Endodermal cell (in vitro differentiated cells): ENCODE data around the gene S100A4. TPM values are rescaled to one million over a fixed set of nuclear protein-coding genes. Genes with fewer than 3 reads are reported as not detected.

ENCODE experiments used
- DNase-seq: peaks from one replicate; pipeline ENCODE4 v3.0.0-alpha.2; 2017
- H3K27ac ChIP-seq: 2 replicates; pipeline ENCODE4 v1.5.1; 2013; ENCODE audit warnings: mild to moderate bottlenecking, low read depth, low read length, moderate library complexity
- H3K27me3 ChIP-seq: 2 replicates; pipeline ENCODE4 v1.6.1; 2013; ENCODE audit warnings: mild to moderate bottlenecking, low read length, moderate library complexity; ENCODE audit not compliant: insufficient read depth, control insufficient read depth, poor library complexity, severe bottlenecking
- H3K36me3 ChIP-seq: 2 replicates; pipeline ENCODE4 v1.7.0; 2013; ENCODE audit warnings: mild to moderate bottlenecking, low read length, moderate library complexity; ENCODE audit not compliant: control insufficient read depth, insufficient read depth
- H3K4me1 ChIP-seq: one replicate; pipeline ENCODE4 v1.7.0; 2013; ENCODE audit warnings: low read length; ENCODE audit not compliant: control insufficient read depth, insufficient read depth
- H3K4me3 ChIP-seq: 2 replicates; pipeline ENCODE4 v1.5.1; 2013; ENCODE audit warnings: mild to moderate bottlenecking, low read length, moderate library complexity
- H3K9ac ChIP-seq: 2 replicates; pipeline ENCODE4 v1.6.1; 2013; ENCODE audit warnings: mild to moderate bottlenecking, low read length, moderate library complexity; ENCODE audit not compliant: poor library complexity, severe bottlenecking; ENCODE audit errors: extremely low read depth
- H3K9me3 ChIP-seq: 2 replicates; pipeline ENCODE4 v1.6.1; 2013; ENCODE audit warnings: mild to moderate bottlenecking, low read length, moderate library complexity; ENCODE audit not compliant: control insufficient read depth
- H3K27ac Mint-ChIP-seq: 2 replicates; pipeline ENCODE4 v1.8.0; 2020; ENCODE audit warnings: mixed read lengths
- H3K27me3 Mint-ChIP-seq: 2 replicates; pipeline ENCODE4 v1.8.0; 2021; ENCODE audit warnings: mild to moderate bottlenecking, mixed read lengths; ENCODE audit not compliant: insufficient read depth
- H3K36me3 Mint-ChIP-seq: 2 replicates; pipeline ENCODE4 v1.8.0; 2020; ENCODE audit warnings: low read depth, mixed read lengths
- H3K4me1 Mint-ChIP-seq: 2 replicates; pipeline ENCODE4 v1.8.0; 2020; ENCODE audit warnings: mixed read lengths
- H3K4me3 Mint-ChIP-seq: 2 replicates; pipeline ENCODE4 v1.8.0; 2020; ENCODE audit warnings: mild to moderate bottlenecking, moderate library complexity, mixed read lengths
- H3K9me3 Mint-ChIP-seq: 2 replicates; pipeline ENCODE4 v1.8.0; 2020; ENCODE audit warnings: mild to moderate bottlenecking, mixed read lengths
- WGBS, 2 experiments: methylation state at CpG; one replicate each; pipeline versions ENCODE4 v1.1.5 to v1.1.7; 2013; ENCODE audit warnings: missing lambda C conversion rate in 2 of 2, mixed read lengths in 1 of 2; ENCODE audit not compliant: insufficient coverage in 1 of 2, insufficient read length in 1 of 2; 5-methylcytosine and 5-hydroxymethylcytosine counted together
- total RNA-seq, 2 donors: library from RNA; stranded (reverse); fragmentation: NEBNext Ultra II Directional in 1 of 2; extraction: Animal tissue kit (Norgen Biotek cat#: 25700) in 1 of 2; gene quantifications; 2 replicates in 1 of 2; 3 replicates in 1 of 2; pipeline ENCODE4 v1.2.1, GENCODE V29; 2021
- TF ChIP-seq, protein P1 (sequence below): fragments of 200-600 bp; sonication (generic); conservative IDR thresholded peaks from 2 replicates; pipeline ENCODE4 v1.5.0; 2021; ENCODE audit warnings: antibody characterized with exemption, mild to moderate bottlenecking

Gene S100A4
- total RNA-seq, 2 donors from 2014 or later, result 4.9 to 6.2 TPM

- no peaks in the 10 kb centered on the region for H3K9me3 ChIP-seq
- Mint-ChIP-seq H3K4me1 (peaks cover 27% of the 10 kb centered on the region), H3K27ac (no peak overlapping the region), H3K4me3 (no peak overlapping the region), H3K9me3 (no peaks in the 10 kb centered on the region), H3K36me3 (no peaks in the 10 kb centered on the region), H3K27me3 (peaks cover 31% of the 10 kb centered on the region)
- TF ChIP-seq, protein P1, sequence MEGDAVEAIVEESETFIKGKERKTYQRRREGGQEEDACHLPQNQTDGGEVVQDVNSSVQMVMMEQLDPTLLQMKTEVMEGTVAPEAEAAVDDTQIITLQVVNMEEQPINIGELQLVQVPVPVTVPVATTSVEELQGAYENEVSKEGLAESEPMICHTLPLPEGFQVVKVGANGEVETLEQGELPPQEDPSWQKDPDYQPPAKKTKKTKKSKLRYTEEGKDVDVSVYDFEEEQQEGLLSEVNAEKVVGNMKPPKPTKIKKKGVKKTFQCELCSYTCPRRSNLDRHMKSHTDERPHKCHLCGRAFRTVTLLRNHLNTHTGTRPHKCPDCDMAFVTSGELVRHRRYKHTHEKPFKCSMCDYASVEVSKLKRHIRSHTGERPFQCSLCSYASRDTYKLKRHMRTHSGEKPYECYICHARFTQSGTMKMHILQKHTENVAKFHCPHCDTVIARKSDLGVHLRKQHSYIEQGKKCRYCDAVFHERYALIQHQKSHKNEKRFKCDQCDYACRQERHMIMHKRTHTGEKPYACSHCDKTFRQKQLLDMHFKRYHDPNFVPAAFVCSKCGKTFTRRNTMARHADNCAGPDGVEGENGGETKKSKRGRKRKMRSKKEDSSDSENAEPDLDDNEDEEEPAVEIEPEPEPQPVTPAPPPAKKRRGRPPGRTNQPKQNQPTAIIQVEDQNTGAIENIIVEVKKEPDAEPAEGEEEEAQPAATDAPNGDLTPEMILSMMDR, result no peak
- H3K4me3 ChIP-seq, result no peak overlapping the region
- peaks cover 6% of the 10 kb centered on the region for H3K4me1 ChIP-seq
- H3K27ac ChIP-seq, result no peak overlapping the region
- DNase-seq, result peak; percentile 56
- no peaks in the 10 kb centered on the region for H3K36me3 ChIP-seq
- 89 to 90% methylated on average over 8 to 13 of the region's 13 CpGs for WGBS, 2 experiments
- no peak overlapping the region for H3K9ac ChIP-seq
- H3K27me3 ChIP-seq, result peaks cover 9% of the 10 kb centered on the region
Measured at GRCh38 chr1:153533689-153534201, 11.9 kb downstream of the S100A4 start.

- Histone ChIP-seq H3K9me3 (no peaks in the 10 kb centered on the region), H3K27me3 (peaks cover 9% of the 10 kb centered on the region), H3K36me3 (no peaks in the 10 kb centered on the region), H3K9ac (no peak overlapping the region), H3K4me3 (no peak overlapping the region), H3K4me1 (peaks cover 6% of the 10 kb centered on the region), H3K27ac (no peak overlapping the region)
- TF ChIP-seq, protein P1, result peak; percentile 97
- H3K27ac Mint-ChIP-seq, result no peak overlapping the region
- H3K9me3 Mint-ChIP-seq, result no peaks in the 10 kb centered on the region
- peak; percentile 97 for DNase-seq
- WGBS, 2 experiments, result 20 to 26% methylated on average over 12 to 34 of the region's 34 CpGs
- peaks cover 30% of the 10 kb centered on the region for H3K27me3 Mint-ChIP-seq
- H3K36me3 Mint-ChIP-seq, result no peaks in the 10 kb centered on the region
- H3K4me3 Mint-ChIP-seq, result peak overlapping the region; percentile 49
- peaks cover 22% of the 10 kb centered on the region for H3K4me1 Mint-ChIP-seq
Measured at GRCh38 chr1:153532769-153533599, 12.6 kb downstream of the S100A4 start.

GRCh38 chr1:153532181-153532580 lies 13.4 kb downstream of the S100A4 start:
- Histone ChIP-seq H3K4me1 (peaks cover 6% of the 10 kb centered on the region), H3K9ac (no peak overlapping the region), H3K4me3 (no peak overlapping the region), H3K36me3 (no peaks in the 10 kb centered on the region), H3K9me3 (no peaks in the 10 kb centered on the region), H3K27me3 (peaks cover 9% of the 10 kb centered on the region), H3K27ac (no peak overlapping the region)
- 79% methylated on average over 2 of the region's 2 CpGs; no CpG with 5 or more reads in 1 of the 2 experiments for WGBS, 2 experiments
- H3K27ac Mint-ChIP-seq, result no peak overlapping the region
- no peaks in the 10 kb centered on the region for H3K36me3 Mint-ChIP-seq
- TF ChIP-seq, protein P1, result no peak
- H3K9me3 Mint-ChIP-seq, result no peaks in the 10 kb centered on the region
- no peak overlapping the region for H3K4me3 Mint-ChIP-seq
- H3K4me1 Mint-ChIP-seq, result peaks cover 22% of the 10 kb centered on the region
- DNase-seq, result peak; percentile 33
- H3K27me3 Mint-ChIP-seq, result peaks cover 28% of the 10 kb centered on the region
